Activated CD8-positive, alpha-beta memory T cell treated with anti-CD3 and anti-CD28 coated beads for 24 hours (primary cell): ENCODE measurements around the gene LDHD.
"Not testable (repeated sequence)": the region's sequence is repeated elsewhere in the genome, so short reads cannot be mapped to it uniquely, and the experiment has no call there.

Experiments used
- DNase-seq: peaks from one replicate; pipeline ENCODE4 v3.0.0-alpha.2; 2020

Gene LDHD

DNA sequence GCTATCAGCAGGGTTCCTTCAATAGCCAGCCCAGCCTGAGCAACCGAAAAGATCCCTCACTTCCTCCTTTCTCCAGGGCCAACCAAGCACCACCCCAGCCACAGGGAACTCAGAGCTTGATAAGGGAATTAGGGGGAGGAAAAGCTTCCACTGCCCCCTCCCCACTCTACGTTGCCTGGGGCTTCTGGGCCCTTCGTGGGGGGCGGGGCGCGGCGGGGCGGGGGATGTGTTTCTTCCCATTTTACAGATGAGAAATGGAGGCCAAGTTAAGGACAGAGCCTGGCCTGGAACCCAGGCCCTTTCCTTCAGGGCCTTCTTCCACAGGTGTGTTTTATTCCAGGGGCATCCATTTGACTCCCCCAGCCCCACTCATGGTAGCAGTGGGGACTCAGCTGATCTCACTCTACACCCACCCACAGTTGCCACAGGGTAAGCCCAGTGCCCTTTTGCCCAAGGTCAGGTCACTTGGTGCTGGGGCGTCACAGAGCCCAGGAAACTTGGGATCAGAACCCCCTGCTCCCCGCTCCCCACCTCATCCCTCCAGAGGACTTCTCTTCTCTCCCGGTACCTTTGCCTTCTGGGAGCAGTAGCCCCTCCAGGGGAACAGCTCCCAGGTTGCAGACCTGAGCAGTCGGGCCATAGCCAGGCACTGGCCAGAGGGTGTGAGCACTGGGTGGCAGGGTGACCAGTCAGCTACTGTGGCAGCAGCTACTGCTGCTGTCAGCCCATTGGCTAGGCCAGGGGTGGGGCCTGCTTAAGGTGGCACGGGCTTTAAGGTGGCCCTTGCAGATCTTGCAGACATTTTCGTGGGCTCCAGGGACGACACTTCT lies at the start of gene LDHD:
LDHD (minus strand) TSS at position 700 of the 830 bp plus-strand sequence; CDS start at position 640, 60 bp downstream.
- DNase-seq = no peak

DNA sequence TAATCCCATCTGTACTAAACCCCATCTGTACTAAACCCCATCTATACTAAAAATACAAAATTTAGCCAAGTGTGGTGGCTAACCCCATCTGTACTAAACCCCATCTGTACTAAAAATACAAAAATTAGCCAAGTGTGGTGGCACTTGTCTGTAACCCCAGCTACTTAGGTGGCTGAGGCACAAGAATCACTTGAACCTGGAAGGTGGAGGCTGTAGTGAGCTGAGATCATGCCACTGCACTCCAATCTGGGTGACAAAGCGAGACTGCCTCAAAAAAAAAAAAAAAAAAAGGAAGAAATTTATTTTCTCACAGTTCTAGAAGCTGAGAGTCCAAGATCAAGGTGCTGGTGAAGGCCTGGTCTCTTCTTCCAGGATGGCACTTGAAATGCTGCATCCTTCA lies 43.8 kb upstream of the LDHD start:
- no peak for DNase-seq

DNA sequence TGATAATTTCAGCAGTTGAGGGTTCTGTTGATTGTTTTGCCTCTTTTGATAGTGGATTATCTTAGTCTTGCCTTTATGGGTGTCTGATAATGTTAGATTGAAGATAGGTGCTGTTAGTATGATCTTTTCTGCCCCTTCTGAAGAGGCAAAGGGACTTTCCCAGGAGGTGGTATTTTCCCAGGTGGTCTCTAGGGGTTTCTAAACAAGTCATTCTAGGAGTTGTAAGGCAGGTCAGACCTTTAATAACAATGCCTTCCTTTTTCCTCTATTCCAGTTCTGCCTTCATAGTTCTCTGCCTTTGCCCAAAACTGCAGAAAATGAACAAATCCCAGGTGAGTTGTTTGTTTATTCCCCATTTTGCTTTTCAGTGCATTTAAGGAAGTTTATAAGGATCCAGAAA lies 36.1 kb upstream of the LDHD start:
- DNase-seq = no peak

DNA sequence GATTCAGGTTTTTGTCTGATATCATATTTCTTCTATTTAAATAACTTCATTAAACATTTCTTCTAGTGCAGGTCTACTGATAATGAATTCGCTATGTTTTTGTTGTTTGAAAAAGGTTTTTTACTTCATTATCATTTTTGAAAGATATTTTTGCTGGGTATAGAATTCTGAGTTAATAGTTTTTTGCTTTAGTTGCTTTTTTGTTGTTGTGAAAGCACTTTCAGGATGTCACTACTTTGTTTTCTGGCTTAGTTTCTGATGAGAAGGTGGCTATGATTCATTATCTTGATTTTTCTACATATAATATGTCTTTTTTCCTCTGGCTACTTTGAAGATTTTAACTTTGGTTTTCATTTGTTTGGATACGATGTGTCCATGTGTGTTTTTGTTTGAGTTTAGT lies 35.2 kb upstream of the LDHD start:
- DNase-seq = no peak

DNA sequence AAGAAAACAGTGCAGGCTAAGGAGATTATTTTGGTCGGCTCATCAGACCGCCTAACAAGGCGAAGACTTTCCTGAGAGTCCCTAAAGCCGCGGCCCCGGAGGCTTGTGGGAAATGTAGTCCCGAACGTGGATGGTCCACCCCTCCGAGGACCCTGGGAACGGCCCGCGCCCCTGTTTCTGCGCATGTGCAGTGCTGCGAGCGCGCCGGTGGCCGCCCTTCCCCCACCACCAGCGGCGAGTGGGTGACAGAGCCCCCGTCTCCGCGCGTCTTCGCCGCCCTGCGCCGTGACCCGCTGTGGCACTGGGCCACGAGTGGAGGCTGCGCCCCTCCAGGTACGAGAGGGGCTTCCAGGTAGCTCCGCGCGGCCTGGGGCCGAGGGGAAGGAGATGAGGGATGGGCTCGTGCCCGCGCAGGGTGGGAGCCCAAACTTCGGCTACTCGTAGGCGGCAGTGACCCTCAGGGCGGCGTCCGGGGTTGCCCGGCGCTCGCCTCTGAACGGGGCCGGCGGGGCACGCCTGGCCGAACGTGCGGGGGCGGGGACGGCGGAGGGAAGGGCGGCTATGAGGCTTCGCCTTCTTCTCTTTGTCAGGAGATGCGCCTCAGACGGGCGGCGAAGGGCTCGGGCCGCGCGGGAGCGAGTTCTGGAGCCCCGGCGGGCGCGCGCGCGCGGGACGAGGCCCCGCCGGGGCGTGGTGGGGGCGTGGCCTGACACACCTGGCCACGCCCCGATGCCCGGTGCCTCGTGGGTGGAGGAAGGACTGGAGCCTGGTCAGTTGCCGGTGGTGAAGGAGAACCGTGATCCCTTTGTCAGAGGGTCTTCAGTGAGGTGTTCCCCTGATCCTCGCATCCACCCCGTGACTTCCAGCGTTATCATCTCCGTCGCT lies 32.0 kb upstream of the LDHD start, which contains the start of gene ZFP1:
ZFP1 (plus strand) TSS at position 214 of the 885 bp plus-strand sequence. CDS start 4,428 bp downstream, outside the sequence.
- peak; percentile 99 for DNase-seq

DNA sequence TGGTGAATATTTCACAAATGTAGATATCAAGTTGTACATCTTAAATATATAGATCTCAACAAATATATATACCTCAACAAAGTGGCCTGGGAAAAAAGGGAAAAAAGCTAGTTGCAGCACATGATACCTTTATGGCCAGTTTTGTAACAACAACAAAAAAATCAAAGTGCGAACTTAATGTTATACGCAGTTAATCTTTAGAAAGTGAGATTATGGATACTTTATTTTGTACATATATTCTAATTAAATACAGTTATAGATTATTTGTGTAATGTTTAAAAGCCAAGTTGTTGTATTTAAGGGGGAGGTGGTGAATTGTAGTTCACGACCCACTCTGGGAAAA lies 31.4 kb upstream of the LDHD start:
- no peak for DNase-seq

DNA sequence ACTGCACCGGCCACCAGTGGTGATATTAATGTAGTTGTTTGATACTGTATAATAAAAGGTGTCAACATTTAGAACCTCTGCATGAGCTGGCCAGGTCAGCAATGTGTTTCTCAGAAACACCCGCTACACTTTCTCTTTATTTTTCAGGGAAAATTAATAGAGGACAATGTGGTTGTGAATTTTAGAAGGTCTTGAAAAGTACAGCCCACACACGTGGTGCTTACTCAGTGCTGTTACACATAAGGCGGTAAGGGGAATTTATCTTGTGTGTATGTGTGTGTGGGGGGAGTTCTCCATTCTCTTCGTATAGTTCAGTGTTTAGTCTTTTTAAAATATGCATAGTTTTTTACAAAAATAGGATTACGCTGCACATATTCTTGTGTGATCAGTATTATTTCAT lies 27.4 kb upstream of the LDHD start:
- no peak for DNase-seq

DNA sequence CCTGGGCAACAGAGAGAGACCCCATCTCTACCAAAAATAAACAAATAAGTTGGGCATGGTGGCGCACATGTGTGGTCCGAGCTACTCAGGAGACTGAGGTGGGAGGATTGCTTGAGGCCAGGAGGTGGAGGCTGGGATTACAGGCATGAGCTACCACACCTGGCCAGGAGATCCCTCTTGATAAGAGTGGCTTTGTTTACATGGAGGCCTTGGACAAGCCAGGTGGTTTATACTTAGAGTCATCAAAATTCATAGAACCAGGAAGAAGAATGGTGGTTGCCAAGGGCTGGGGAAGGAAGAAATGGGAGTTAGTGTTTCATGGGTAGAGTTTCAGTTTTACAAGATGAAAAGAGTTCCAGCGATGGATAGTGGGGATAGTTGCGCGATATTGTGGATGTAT lies 22.9 kb upstream of the LDHD start:
- DNase-seq = no peak

DNA sequence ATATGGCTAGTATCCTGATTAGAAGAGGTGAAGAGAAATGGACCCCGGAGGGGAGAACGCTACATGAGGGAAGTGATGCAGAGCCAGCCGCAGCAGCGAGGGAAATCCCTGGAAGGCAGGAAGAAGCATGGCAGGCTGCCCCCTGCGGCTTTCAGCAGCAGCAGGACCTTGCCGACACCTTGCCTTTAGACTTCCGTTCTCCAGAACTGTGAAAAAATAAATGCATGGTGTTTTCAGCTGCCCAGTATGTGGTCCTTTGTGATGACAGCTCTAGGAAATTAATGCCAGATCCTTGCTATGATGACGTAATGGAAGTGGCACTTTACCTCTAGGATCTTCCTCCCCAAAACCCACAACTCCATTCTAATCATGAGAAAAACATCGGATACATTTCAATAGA lies 22.1 kb upstream of the LDHD start:
- no peak for DNase-seq

DNA sequence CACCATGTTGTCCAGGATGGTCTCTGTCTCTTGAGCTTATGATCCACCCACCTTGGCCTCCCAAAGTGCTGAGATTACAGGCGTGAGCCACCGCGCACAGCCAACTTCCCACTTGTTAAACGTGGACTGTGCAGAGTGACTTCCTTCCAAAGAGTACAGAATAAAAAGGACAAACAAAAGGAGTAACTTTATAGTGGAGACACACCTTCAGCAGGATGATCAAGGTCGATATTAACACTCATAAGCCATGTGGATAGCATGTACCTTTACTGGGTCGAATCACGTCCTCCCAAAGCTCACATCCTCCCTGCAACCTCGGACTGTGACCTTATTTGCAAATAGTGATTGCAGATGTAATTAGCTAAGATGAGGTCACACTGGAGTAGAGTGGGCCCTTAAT lies 21.7 kb upstream of the LDHD start:
- no peak for DNase-seq

DNA sequence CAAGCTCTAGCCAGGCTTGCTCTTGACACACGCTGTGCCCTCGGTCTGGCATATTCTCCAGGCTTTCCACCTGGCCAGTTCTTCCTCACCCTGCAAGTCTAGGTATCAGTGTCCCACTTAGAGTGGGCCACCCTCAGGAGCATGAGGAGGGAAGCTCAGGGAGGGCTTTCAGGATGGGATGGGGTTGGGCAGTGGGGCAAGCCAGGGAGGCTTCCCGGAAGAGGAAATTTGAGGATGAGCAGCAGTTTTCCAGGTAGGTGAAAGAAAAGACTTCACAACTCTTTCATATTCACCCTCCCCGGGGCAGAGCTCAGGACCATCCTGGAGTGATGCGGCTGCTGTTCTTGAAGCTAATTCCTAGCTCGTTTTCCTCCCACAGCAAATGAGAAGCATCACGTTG lies 14.5 kb upstream of the LDHD start:
- DNase-seq = no peak

DNA sequence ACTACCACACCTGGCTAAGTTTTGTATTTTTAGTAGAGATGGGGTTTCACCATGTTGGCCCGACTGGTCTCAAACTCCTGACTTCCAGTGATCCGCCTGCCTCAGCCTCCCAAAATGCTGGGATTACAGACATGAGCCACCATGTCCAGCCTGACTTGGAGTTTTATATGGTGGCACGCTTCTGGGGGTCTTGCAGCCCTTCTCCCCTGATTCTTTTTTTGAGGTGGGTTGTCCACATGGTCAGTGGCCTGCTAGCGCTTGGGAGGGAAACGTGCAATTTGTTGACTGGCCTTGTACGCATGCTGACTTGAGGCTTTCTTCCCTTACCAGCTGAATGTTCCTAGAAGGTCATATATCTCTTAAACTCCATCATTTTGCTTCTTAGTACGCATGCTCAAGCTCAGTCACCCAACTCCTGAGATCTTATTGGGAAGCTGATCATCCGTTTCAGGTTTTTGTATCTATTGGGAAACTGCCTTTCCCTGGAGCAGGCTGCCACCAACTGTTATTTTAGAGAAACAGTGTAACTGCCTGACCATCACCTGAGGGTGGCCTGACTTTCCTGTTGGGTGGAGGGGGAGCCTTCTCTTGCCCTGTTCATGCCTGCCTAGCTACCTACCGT lies 13.7 kb upstream of the LDHD start:
- DNase-seq = no peak

DNA sequence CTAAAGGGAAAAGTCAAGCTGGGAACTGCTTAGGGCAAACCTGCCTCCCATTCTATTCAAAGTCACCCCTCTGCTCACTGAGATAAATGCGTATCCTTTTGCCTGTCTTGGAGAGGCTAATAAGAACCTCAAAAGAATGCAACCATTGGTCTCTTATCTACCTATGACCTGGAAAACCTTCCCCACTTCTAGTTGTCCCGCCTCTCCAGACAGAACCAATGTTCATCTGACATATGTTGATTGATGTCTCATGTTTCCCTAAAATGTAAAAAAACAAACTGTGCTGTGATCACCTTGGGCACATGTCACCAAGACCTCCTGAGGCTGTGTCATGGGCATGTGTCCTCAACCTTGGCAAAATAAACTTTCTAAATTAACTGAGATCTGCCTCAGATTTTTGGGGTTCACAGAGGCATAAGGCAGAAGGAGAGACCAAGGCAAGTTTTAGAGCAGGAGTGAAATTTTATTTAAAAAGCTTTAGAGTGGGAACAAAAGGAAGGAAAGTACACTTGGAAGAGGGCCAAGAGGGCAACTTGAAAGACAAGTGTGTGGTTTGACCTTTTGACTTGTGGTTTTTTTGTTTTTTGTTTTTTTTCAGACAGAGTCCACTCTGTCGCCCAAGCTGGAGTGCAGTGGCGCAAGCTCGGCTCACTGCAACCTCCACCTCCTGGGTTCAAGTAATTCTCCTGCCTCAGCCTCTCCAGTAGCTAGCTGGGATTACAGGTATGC lies 13.0 kb upstream of the LDHD start:
- DNase-seq = not testable (repeated sequence)

DNA sequence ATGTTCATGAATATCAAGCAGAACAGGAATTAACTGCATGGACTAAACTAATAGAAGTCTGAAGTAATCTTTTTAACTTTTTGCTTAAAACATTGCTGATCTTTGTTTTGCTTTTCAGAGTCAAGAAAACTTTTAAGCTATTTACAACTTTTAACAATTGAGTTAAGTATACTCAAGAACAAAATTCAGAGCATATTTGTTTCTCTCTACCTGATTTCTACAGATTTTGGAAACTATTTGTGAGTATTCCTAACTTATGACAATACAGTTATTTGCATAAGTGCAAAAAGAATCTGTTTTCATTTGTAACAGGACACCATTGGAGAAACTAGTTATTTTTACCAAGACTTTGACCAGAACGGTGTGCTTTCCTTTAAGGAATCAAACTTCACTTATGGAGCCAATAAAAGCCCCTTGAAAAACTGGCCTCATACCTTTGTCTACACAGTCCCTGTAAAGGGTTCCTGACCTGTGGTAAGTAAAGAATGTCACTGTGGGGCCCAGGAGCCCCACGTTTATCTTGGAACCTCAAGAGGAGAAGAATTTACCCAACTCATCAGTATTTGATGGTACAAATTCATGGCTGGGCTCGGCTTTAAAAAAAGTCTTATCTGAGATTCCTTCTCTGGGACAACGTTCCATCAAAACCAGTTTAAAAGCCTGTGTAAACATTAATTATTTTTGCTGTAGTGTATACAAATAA lies 11.3 kb upstream of the LDHD start:
- DNase-seq = no peak

DNA sequence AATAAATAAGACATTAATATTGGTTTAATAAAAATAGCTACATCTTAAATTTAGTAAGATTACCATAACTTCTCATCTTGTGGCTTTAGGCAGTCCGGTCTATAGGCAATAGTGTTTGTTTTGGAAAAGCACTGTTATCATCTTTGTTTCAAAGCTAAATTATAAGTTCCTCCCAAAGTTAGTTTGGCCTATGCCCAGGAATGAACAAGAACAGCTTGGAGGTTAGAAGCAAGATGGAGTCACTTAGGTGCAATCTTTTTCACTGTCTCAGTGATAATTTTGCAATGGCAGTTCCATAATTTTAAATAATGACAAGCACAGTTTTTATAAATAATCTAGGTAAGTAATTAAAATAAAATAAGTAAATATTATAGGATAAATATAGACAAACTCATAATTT lies 6.0 kb upstream of the LDHD start:
- DNase-seq = no peak

DNA sequence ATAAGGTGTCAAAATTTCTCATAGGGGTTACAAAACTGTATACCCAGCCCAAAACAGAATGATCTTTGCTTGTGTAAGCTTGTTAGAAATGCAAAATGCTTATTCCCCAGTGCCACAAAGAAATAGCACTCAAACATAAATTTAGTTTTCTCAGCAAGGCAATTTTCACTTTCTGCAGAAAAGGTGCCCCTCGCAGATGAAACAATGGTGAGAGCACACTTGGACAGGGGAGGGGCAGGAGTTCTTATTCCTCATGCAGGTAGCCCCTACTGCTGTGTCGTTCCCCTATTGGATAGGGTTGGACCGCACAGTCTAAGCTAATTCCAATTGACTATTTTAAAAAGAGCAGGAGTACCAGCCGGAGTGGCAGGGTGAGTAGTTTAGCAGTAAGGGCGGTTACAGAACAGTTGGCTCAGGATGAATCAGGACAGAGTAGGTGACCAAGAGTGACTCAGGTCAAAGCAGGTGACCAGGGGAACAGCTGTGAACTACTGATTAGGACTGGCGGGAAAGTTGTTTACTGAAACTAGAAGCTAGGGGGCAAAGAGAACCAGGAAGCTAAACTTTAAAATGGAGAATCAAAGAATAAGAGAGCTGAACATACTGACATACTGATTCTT lies 5.5 kb upstream of the LDHD start:
- no peak for DNase-seq

DNA sequence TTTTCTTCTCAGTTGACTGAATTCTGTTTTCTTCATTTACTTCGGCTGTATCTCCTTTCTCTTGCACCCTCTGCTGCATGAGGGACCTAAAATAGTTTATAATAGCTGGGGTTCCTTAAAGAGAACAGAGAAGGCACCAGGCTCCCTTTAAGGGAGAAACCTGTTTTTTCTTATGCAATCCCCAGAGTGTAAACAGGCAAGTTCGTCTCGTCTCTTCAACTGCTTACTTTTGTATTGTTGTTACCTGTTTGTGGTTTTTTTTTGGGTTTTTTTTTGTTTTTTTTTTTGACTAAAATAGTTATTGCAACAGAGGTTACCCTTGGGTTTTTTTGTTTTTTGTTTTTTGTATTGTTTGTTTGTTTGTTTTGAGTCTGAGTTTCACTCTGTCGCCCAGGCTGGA lies 3.7 kb upstream of the LDHD start:
- no peak for DNase-seq

DNA sequence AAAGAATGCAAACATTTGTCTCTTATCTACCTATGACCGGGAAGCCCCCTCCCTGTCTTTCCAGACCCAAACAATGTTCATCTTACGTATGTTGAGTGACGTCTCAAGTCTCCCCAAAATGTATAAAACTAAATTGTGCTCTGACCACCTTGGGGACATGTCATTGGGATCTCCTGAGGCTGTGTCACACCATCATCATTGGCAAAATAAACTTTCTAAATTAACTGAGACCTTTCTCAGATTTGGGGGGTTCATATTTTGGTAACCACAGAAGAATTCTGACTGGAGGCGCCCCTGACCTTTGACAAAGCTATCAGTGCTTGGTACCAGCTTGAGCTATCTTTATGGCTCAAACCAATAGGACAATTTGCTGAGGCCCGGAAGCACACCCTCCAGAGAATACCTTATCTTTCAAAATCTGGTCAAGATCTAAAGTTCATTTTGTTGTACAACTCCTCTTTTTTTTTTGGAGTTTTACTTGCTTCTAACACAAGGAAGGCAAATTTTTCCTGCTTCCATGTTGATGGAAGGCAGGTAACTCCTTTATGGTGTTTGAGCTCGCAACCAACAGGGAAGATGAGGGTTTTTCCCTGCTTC lies 2.5 kb upstream of the LDHD start:
- no peak for DNase-seq

DNA sequence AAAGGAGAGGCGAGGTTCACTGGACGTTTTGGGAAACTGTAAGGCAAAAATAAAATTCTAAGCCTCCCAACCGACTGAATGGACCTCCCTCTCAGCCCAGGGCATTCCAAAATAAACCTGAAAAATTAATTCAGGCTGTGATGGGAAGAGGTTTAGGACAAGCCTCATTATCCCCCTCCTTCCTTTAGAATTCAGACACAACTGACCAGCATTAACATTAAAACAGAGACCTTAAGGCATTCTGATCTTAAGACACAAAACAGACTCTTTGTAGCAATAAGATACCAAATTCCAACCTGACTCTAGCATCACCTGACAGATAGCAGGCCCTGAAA lies 298 bp upstream of the LDHD start:
- DNase-seq = no peak

DNA sequence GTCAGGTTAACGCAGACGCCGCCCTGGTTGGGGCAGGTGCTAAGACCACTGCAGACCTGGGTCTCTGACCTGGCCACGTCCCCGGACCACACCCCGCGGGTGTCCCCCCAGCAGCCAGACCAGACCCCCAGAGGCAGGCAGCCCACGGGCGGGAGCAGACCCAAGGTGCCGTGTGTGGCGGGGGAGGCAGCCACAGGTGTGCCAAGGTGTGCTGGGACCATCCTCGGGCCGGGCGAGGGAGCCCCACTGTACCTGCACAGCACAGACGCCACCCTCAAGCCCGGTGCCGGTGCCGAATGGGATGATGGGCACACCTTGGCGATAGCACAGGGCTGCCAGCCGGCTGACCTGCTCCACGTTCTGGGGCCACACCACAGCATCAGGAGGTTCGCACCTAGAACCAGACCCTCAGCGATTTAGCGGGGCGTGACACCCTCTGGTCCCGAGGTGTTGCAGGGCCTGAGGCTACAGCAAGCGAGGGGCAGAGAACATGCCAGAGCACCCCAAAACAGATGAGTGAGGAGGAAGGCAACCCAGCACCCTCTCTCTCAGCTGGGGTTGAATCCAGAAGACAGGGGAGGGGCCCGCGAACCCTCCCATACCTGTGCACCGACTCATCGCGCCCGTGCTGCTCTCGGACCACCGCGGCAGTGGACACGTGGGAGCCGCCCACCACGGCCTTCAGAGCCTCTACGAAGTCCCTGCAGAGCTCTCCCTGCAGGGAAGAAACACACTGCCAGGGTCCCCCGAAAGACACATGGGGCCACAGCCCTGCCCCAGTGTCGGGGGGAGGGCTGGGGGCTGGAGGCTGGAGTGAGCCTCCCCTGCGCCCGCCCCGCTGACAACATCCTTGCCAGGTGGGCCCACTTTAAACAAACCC lies 1.4 kb downstream of the LDHD start:
- DNase-seq = no peak
